Prostate gland (tissue), 2 donors: ENCODE data around the gene FHIP1B. TPM values are rescaled to one million over a fixed set of nuclear protein-coding genes. Genes with fewer than 3 reads are reported as not detected.

Experiments
- DNase-seq: peaks from one replicate; pipeline ENCODE4 v3.0.0-alpha.2; 2019; ENCODE audit warnings: low spot score
- H3K27ac ChIP-seq, 2 donors: fragments of 200-600 bp; sonication (generic); 2 replicates each; pipeline ENCODE4 v1.5.1; 2017 to 2019
- H3K27me3 ChIP-seq: fragments of 200-600 bp; sonication (generic); replicated peaks from 2 replicates; pipeline ENCODE4 v1.5.1; 2019; ENCODE audit not compliant: insufficient read depth
- H3K36me3 ChIP-seq, 2 donors: fragments of 200-600 bp; sonication (generic); 1 replicate in 1 of 2; 2 replicates in 1 of 2; pipeline versions ENCODE4 v1.5.1 to v1.8.1; 2017 to 2019
- H3K4me1 ChIP-seq: fragments of 200-600 bp; sonication (generic); replicated peaks from 2 replicates; pipeline ENCODE4 v1.5.1; 2019
- H3K4me3 ChIP-seq, 2 donors: fragments of 200-600 bp; sonication (generic); 2 replicates each; pipeline ENCODE4 v1.5.1; 2017 to 2019
- H3K9me3 ChIP-seq: fragments of 200-600 bp; sonication (generic); 2 replicates; pipeline ENCODE4 v1.5.1; 2017
- CTCF ChIP-seq, 4 experiments: fragments of 200-600 bp in 2 of 4; fragments of 450-650 bp in 2 of 4; sonication (generic) in 2 of 4; IDR thresholded peaks; 1 replicate in 3 of 4; 2 replicates in 1 of 4; pipeline ENCODE4 v1.5.1; 2016 to 2019; ENCODE audit warnings: antibody characterized with exemption in 4 of 4, mild to moderate bottlenecking in 2 of 4, moderate library complexity in 2 of 4
- POLR2A ChIP-seq: fragments of 450-650 bp; IDR thresholded peaks from one replicate; pipeline ENCODE4 v1.6.1; 2016; ENCODE audit warnings: antibody characterized with exemption, mild to moderate bottlenecking
- POLR2AphosphoS5 ChIP-seq: sonication (generic); formaldehyde crosslinking; IDR thresholded peaks from one replicate; pipeline ENCODE4 v1.6.1; 2017; ENCODE audit warnings: antibody characterized with exemption
- WGBS: methylation state at CpG from one replicate; pipeline ENCODE4 v1.1.5; 2018; 5-methylcytosine and 5-hydroxymethylcytosine counted together
- intact Hi-C: fragments of 100-400 bp; cut with DNase I; formaldehyde crosslinking; loops from one replicate; pipeline ENCODE4 v1.14.2; 2022
- total RNA-seq, 2 donors: library from RNA; depleted of rRNA; stranded (reverse); fragments of >200 nt; gene quantifications; one replicate each; pipeline ENCODE4 v1.1.0, GENCODE V29; 2016

The FHIP1B gene
- total RNA-seq, 2 donors from 2014 or later = 50.6 to 105 TPM

- Histone ChIP-seq H3K4me1 (no peaks in the 10 kb centered on the region), H3K27ac (no peak overlapping the region), H3K36me3 (no peaks in the 10 kb centered on the region), H3K9me3 (no peaks in the 10 kb centered on the region), H3K4me3 (no peak overlapping the region), H3K27me3 (no peaks in the 10 kb centered on the region)
- no peak for DNase-seq
- intact Hi-C loops = no loop called here
- no peak for TF ChIP-seq CTCF (IDR thresholded peaks at IDR 0.05)
- no peak for TF ChIP-seq POLR2AphosphoS5
- no peak for TF ChIP-seq POLR2A
Observed at GRCh38 chr11:6191742-6192141, 42.7 kb downstream of the FHIP1B start.

GRCh38 chr11:6175440-6175839, 59.0 kb downstream of the FHIP1B start:
- Histone ChIP-seq H3K4me3 (no peak overlapping the region), H3K9me3 (no peaks in the 10 kb centered on the region), H3K4me1 (no peaks in the 10 kb centered on the region), H3K36me3 (no peaks in the 10 kb centered on the region), H3K27ac (no peak overlapping the region), H3K27me3 (no peaks in the 10 kb centered on the region)
- WGBS = 37% methylated on average over 2 of the region's 2 CpGs
- DNase-seq = no peak
- TF ChIP-seq CTCF (IDR thresholded peaks at IDR 0.05) (no peak), POLR2A (no peak), POLR2AphosphoS5 (no peak)
- intact Hi-C loops = no loop called here

- TF ChIP-seq CTCF (IDR thresholded peaks at IDR 0.05) (no peak), POLR2A (no peak), POLR2AphosphoS5 (no peak)
- intact Hi-C loops = no loop called here
- 100% methylated on average over 1 of the region's 1 CpG for WGBS
Observed at GRCh38 chr11:6170226-6170625, 64.2 kb downstream of the FHIP1B start, which contains the start of gene OR52B2. Gene OR52B2, minus strand, starts transcription at chr11:6170326. Its CDS starts 0 bp downstream, at chr11:6170326.

More at GRCh38 chr11:6170226-6170625, 64.2 kb downstream of the FHIP1B start, which contains the start of gene OR52B2:
- no peak for DNase-seq
- Histone ChIP-seq H3K27ac (no peak within 1 kb of the TSS), H3K27me3 (no peaks in the 10 kb centered on the region), H3K4me3 (no peak within 1 kb of the TSS), H3K36me3 (no peaks in the 10 kb centered on the region), H3K9me3 (no peaks in the 10 kb centered on the region), H3K4me1 (no peaks in the 10 kb centered on the region)

Other genes starting within 250 kb of the FHIP1B start
- gene OR52L1, start 247.7 kb downstream of the FHIP1B start, total RNA-seq = not detected
- gene OR56A4, start 227.7 kb downstream of the FHIP1B start, total RNA-seq = not detected
- gene OR56A1, start 203.9 kb downstream of the FHIP1B start, total RNA-seq = not detected
- not detected for gene OR56B4, start 127.0 kb downstream of the FHIP1B start, total RNA-seq
- gene OR52B2, start 64.3 kb downstream of the FHIP1B start, total RNA-seq = not detected
- not detected for gene OR52W1, start 35.4 kb downstream of the FHIP1B start, total RNA-seq
- 1 to 10 TPM in 1 of 2 donors, not detected in 1; 2.4 TPM for gene C11orf42, start 29.1 kb downstream of the FHIP1B start, total RNA-seq
- 1 to 10 TPM in 1 of 2 donors, under 1 TPM in 1; 0.27 to 2.0 TPM for gene CNGA4, start 4.5 kb upstream of the FHIP1B start, total RNA-seq
- not detected for gene CCKBR, start 25.2 kb upstream of the FHIP1B start, total RNA-seq
- 10 to 100 TPM; 46.1 to 92.4 TPM for gene CAVIN3, start 85.9 kb upstream of the FHIP1B start, total RNA-seq
- 10 to 100 TPM; 51.7 to 59.2 TPM for gene SMPD1, start 155.8 kb upstream of the FHIP1B start, total RNA-seq
- gene APBB1, start 184.5 kb upstream of the FHIP1B start, total RNA-seq = 10 to 100 TPM; 35.4 to 65.5 TPM
- 1 to 10 TPM; 1.2 to 4.7 TPM for gene HPX, start 206.4 kb upstream of the FHIP1B start, total RNA-seq
- 10 to 100 TPM; 20.3 to 23.7 TPM for gene TRIM3, start 239.3 kb upstream of the FHIP1B start, total RNA-seq
- 100 to 1,000 TPM in 1 of 2 donors, 10 to 100 TPM in 1; 87.3 to 110 TPM for gene ARFIP2, start 246.7 kb upstream of the FHIP1B start, total RNA-seq
- 10 to 100 TPM; 29.4 to 35.6 TPM for gene TIMM10B, start 246.9 kb upstream of the FHIP1B start, total RNA-seq